HepG2 (cell line): ENCODE data around the gene C2. TPM values are rescaled to one million over a fixed set of nuclear protein-coding genes. Genes with fewer than 3 reads are reported as not detected.

Source experiments
- CHD4 ChIP-seq: fragments of 200-600 bp; sonication (generic); IDR thresholded peaks from 2 replicates; pipeline ENCODE4 v1.7.0; 2017; ENCODE audit warnings: mild to moderate bottlenecking, low read length, borderline replicate concordance
- E2F5 ChIP-seq: sonication (generic); formaldehyde crosslinking; conservative IDR thresholded peaks from 2 replicates; pipeline ENCODE4 v1.4.0; 2020; ENCODE audit warnings: missing genetic modification reagents
- EP300 ChIP-seq, 3 experiments: sonication (generic) in 1 of 3; formaldehyde crosslinking in 1 of 3; IDR thresholded peaks; 2 replicates each; pipeline versions ENCODE4 v1.5.1 to v1.6.1; 2011 to 2020; ENCODE audit warnings: low read depth in 2 of 3, low read length in 2 of 3, borderline replicate concordance in 1 of 3, improper control_type of control experiment in 1 of 3, mild to moderate bottlenecking in 1 of 3, missing genetic modification reagents in 1 of 3, moderate library complexity in 1 of 3
- FOXP4 ChIP-seq: sonication (generic); formaldehyde crosslinking; IDR thresholded peaks from 2 replicates; pipeline ENCODE4 v1.4.0; 2020; ENCODE audit warnings: missing genetic modification reagents
- KDM6A ChIP-seq: IDR thresholded peaks from 2 replicates; pipeline ENCODE4 v1.6.1; 2016; ENCODE audit warnings: low read depth
- MBD4 ChIP-seq: IDR thresholded peaks from 2 replicates; pipeline ENCODE4 v1.6.1; 2012; ENCODE audit warnings: low read length, inconsistent platforms, borderline replicate concordance
- MXD4 ChIP-seq: IDR thresholded peaks from 2 replicates; pipeline ENCODE4 v1.6.1; 2016; ENCODE audit warnings: mild to moderate bottlenecking, missing biosample characterization, missing genetic modification reagents
- POLR2A ChIP-seq, 2 experiments: IDR thresholded peaks; 2 replicates each; pipeline ENCODE4 v1.6.1; 2011; ENCODE audit warnings: low read depth in 2 of 2, low read length in 2 of 2, mild to moderate bottlenecking in 1 of 2, moderate library complexity in 1 of 2; ENCODE audit not compliant: insufficient read depth in 1 of 2
- RFXAP ChIP-seq: sonication (generic); formaldehyde crosslinking; IDR thresholded peaks from 2 replicates; pipeline ENCODE4 v1.4.0; 2020; ENCODE audit warnings: missing genetic modification reagents, borderline replicate concordance
- RXRA ChIP-seq: sonication (generic); formaldehyde crosslinking; IDR thresholded peaks from 2 replicates; pipeline ENCODE4 v1.5.1; 2020; ENCODE audit warnings: missing genetic modification reagents
- SMAD3 ChIP-seq: sonication (generic); formaldehyde crosslinking; IDR thresholded peaks from 2 replicates; pipeline ENCODE4 v1.4.0; 2020; ENCODE audit warnings: missing genetic modification reagents
- TAF1 ChIP-seq: sonication (generic); formaldehyde crosslinking; IDR thresholded peaks from 2 replicates; pipeline ENCODE4 v1.4.0; 2020; ENCODE audit warnings: missing genetic modification reagents
- THAP9 ChIP-seq: sonication (generic); formaldehyde crosslinking; IDR thresholded peaks from 2 replicates; pipeline ENCODE4; 2020; ENCODE audit warnings: missing genetic modification reagents, mild to moderate bottlenecking, borderline replicate concordance
- ZBTB10 ChIP-seq: sonication (generic); formaldehyde crosslinking; IDR thresholded peaks from 2 replicates; pipeline ENCODE4 v1.4.0; 2020; ENCODE audit warnings: missing genetic modification reagents, borderline replicate concordance
- ZNF180 ChIP-seq: sonication (generic); formaldehyde crosslinking; IDR thresholded peaks from 2 replicates; pipeline ENCODE4 v1.4.0; 2020; ENCODE audit warnings: low read depth, missing genetic modification reagents, borderline replicate concordance
- ZNF430 ChIP-seq: sonication (generic); formaldehyde crosslinking; IDR thresholded peaks from 2 replicates; pipeline ENCODE4 v1.9.0; 2021; ENCODE audit warnings: mild to moderate bottlenecking, missing genetic modification reagents
- ZNF564 ChIP-seq: sonication (generic); formaldehyde crosslinking; IDR thresholded peaks from 2 replicates; pipeline ENCODE4 v1.8.1; 2023; ENCODE audit warnings: mild to moderate bottlenecking, missing genetic modification reagents
- ZNF614 ChIP-seq: IDR thresholded peaks from 2 replicates; pipeline ENCODE4 v1.6.1; 2018; ENCODE audit warnings: missing biosample characterization, missing genetic modification reagents, inconsistent platforms, borderline replicate concordance
- ZNF776 ChIP-seq: sonication (generic); formaldehyde crosslinking; IDR thresholded peaks from 2 replicates; pipeline ENCODE4 v1.4.0; 2020; ENCODE audit warnings: mild to moderate bottlenecking, missing genetic modification reagents
- ZNF782 ChIP-seq: sonication (generic); formaldehyde crosslinking; IDR thresholded peaks from 2 replicates; pipeline ENCODE4 v1.4.0; 2020; ENCODE audit warnings: missing genetic modification reagents, mild to moderate bottlenecking, borderline replicate concordance
- ZSCAN29 ChIP-seq: sonication (generic); formaldehyde crosslinking; conservative IDR thresholded peaks from 2 replicates; pipeline ENCODE4 v1.4.0; 2020; ENCODE audit warnings: mild to moderate bottlenecking, missing genetic modification reagents
- polyA plus RNA-seq, 8 experiments: library from polyadenylated mRNA; depleted of rRNA in 3 of 8; stranded (reverse) in 7 of 8; unstranded in 1 of 8; fragments of >200 nt; fragmentation: Illumina TruSeq in 4 of 8; extraction: Trizol in 4 of 8; gene quantifications; 2 replicates each; pipeline versions ENCODE4 v1.2.1 to v1.2.3, GENCODE V29; 2011 to 2016; ENCODE audit warnings: low read depth in 4 of 8, missing spikeins in 1 of 8, mixed read lengths in 1 of 8; ENCODE audit not compliant: insufficient read depth in 1 of 8
- total RNA-seq, 5 experiments: library from RNA; depleted of rRNA; stranded (reverse); fragments of >200 nt; fragmentation: Illumina TruSeq; extraction: Trizol; gene quantifications; 2 replicates each; pipeline ENCODE4 v1.2.3, GENCODE V29; 2016; ENCODE audit warnings: low read depth in 1 of 5

C2 gene
- total and polyA plus RNA-seq, 2 of the 13 experiments (the other 11 are each of a cell fraction or from before 2014, with no cell fraction given): 165 to 307 TPM

- TF ChIP-seq ZBTB10 (CRISPR knock-in tag): no peak; the same call in 1 of the 2 replicates
- TF ChIP-seq TAF1: peak; percentile 55
- TF ChIP-seq MBD4: no peak
- TF ChIP-seq EP300 (IDR thresholded peaks at IDR 0.05; ENCODE audit: low read depth in 2 of 2, low read length in 2 of 2): peak in 1 of 2 experiments; percentile 30; a peak in 1 of 4 replicates
- TF ChIP-seq EP300 (CRISPR knock-in tag; IDR thresholded peaks at IDR 0.05; ENCODE audit: borderline replicate concordance): no peak; the same call in 1 of the 2 replicates
- TF ChIP-seq ZNF430 (CRISPR knock-in tag): no peak; the same call in 1 of the 2 replicates
- no peak for TF ChIP-seq ZNF180 (CRISPR knock-in tag)
- TF ChIP-seq MXD4 (CRISPR knock-in tag): peak; percentile 51; the same call in 1 of the 2 replicates
- no peak for TF ChIP-seq SMAD3 (CRISPR knock-in tag)
- no peak for TF ChIP-seq ZSCAN29 (CRISPR knock-in tag)
- TF ChIP-seq CHD4: no peak
- TF ChIP-seq KDM6A: no peak
- TF ChIP-seq POLR2A (IDR thresholded peaks at IDR 0.05; ENCODE audit: insufficient read depth in 1 of 2, low read depth in 2 of 2, low read length in 2 of 2): peak; percentile 58 to 78; a peak in 3 of 4 replicates
- no peak for TF ChIP-seq ZNF776 (CRISPR knock-in tag)
- TF ChIP-seq ZNF782: peak; percentile 8; the same call in 1 of the 2 replicates
- TF ChIP-seq FOXP4 (CRISPR knock-in tag): no peak
- no peak for TF ChIP-seq ZNF614 (CRISPR knock-in tag)
- no peak for TF ChIP-seq E2F5 (CRISPR knock-in tag)
- TF ChIP-seq RXRA (CRISPR knock-in tag): peak; percentile 24; the same call in 1 of the 2 replicates
- TF ChIP-seq RFXAP (CRISPR knock-in tag): no peak
- TF ChIP-seq THAP9 (CRISPR knock-in tag): no peak
- peak; percentile 86; the same call in 1 of the 2 replicates for TF ChIP-seq ZNF564
Measured at GRCh38 chr6:31901953-31902643, 25.4 kb upstream of the C2 start, which contains the start of gene ZBTB12 (continued).
